NK-92 (cell line): ENCODE measurements around the gene TMEM253.

Experiments
- DNase-seq: peaks from one replicate; lab custom pipeline; 2025; ENCODE audit not compliant: unreplicated experiment; lab: John Stamatoyannopoulos, UW

The TMEM253 gene

GRCh38 chr14:21100931-21101330, at the start of gene TMEM253:
TSS of gene TMEM253 (plus strand) at chr14:21101066. CDS start at chr14:21101344, 278 bp downstream.
- no peak for DNase-seq

GRCh38 chr14:21053184-21054122, 47.4 kb upstream of the TMEM253 start:
- DNase-seq, result no peak

GRCh38 chr14:21054123-21054767, 46.6 kb upstream of the TMEM253 start:
- no peak for DNase-seq

GRCh38 chr14:21054768-21055145, 46.1 kb upstream of the TMEM253 start:
- no peak for DNase-seq

GRCh38 chr14:21055432-21056117, 45.3 kb upstream of the TMEM253 start:
- no peak for DNase-seq

- DNase-seq, result no peak
These were observed 44.2 kb upstream of the TMEM253 start for GRCh38 chr14:21056520-21057163.

GRCh38 chr14:21057803-21058675, 42.8 kb upstream of the TMEM253 start, which contains the start of gene RNASE8:
TSS of gene RNASE8 (plus strand) at chr14:21057822. CDS start at chr14:21057893, 71 bp downstream.
- DNase-seq, result no peak

GRCh38 chr14:21058903-21059302, 42.0 kb upstream of the TMEM253 start:
- no peak for DNase-seq

GRCh38 chr14:21059842-21060613, 40.8 kb upstream of the TMEM253 start:
- no peak for DNase-seq

- no peak for DNase-seq
These were observed 40.1 kb upstream of the TMEM253 start for GRCh38 chr14:21060614-21061346.

- DNase-seq, result no peak
These were observed 39.6 kb upstream of the TMEM253 start for GRCh38 chr14:21061347-21061668.

- DNase-seq, result no peak
These were observed 37.4 kb upstream of the TMEM253 start for GRCh38 chr14:21063479-21063878.

- DNase-seq, result no peak
These were observed 33.9 kb upstream of the TMEM253 start for GRCh38 chr14:21066882-21067502.

GRCh38 chr14:21068521-21069387, 32.1 kb upstream of the TMEM253 start:
- no peak for DNase-seq

- no peak for DNase-seq
These were observed 31.3 kb upstream of the TMEM253 start for GRCh38 chr14:21069388-21070082.

GRCh38 chr14:21070083-21070609, 30.7 kb upstream of the TMEM253 start, which contains the start of gene ARHGEF40:
TSS of gene ARHGEF40 (plus strand) at chr14:21070304. CDS start at chr14:21070397, 93 bp downstream.
- DNase-seq, result no peak
